ENCODE results near the gene CCDC54. TPM values are rescaled to one million over a fixed set of nuclear protein-coding genes. Genes with fewer than 3 reads are reported as not detected.

CCDC54 gene
- polyA plus RNA-seq, 3 donors, result 0.11 to 0.17 (median 0.17) TPM

- DNase-seq (ENCODE audit: extremely low read depth in 1 of 11, low read depth in 9 of 11, low spot score in 4 of 11), result no peak
These were observed 7.2 kb downstream of the CCDC54 start for GRCh38 chr3:107384428-107384827.

- DNase-seq (ENCODE audit: extremely low read depth in 1 of 11, low read depth in 9 of 11, low spot score in 4 of 11), result no peak
These were observed 7.7 kb downstream of the CCDC54 start for GRCh38 chr3:107384907-107385306.

DNA sequence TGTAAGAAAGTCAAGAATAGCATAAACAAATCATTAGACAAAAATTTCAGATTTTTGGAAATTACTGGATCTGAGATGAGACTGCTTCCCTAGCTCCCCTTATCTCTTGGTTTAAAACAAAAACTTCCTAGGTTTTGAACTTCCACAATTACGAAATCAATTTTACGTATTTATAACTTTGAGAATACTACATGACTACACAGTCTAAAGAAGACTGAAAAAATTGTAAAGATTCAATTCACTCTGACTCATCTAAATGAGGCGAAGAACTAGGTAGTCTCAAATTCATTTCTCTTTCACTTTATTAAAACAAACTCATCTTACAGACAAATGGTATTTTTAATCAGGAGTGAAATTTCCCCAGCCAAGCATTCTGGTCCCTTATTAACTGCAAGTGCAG, 10.3 kb downstream of the CCDC54 start:
- DNase-seq (ENCODE audit: extremely low read depth in 1 of 11, low read depth in 9 of 11, low spot score in 4 of 11), result no peak

DNA sequence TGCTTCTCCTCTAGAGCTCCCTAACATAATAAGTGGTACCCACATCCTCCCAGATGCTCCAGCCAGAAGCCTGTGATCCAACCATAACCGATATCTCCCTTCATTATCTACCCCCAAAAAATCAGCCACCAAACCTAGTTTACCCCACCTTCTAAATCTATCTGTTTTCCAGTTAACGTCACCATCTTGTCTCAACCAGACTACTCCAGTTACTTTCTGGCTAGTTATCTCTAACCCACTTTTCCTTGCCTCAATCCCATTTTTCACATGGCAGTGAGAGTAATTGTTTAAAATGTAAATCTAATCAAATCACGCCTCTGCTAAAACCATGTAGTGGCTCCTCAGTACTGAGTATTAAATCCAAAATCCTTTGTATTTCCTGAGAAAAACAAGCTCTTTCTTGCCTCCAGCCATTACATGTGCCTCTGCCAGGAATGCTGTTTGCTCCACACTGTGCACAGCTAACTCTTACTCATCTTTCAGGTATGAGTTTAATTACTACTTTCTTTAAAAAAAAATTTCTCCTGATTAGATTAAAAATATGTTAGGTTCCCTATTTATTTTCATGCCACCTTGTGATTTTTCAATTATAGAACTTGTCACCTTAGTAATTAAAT, 15.4 kb downstream of the CCDC54 start:
- no peak for DNase-seq (ENCODE audit: extremely low read depth in 1 of 11, low read depth in 9 of 11, low spot score in 4 of 11)

- no peak for DNase-seq (ENCODE audit: extremely low read depth in 1 of 11, low read depth in 9 of 11, low spot score in 4 of 11)
These were observed 17.3 kb downstream of the CCDC54 start for GRCh38 chr3:107394502-107394901.

GRCh38 chr3:107395066-107395465, 17.8 kb downstream of the CCDC54 start:
- no peak for DNase-seq (ENCODE audit: extremely low read depth in 1 of 11, low read depth in 9 of 11, low spot score in 4 of 11)

DNA sequence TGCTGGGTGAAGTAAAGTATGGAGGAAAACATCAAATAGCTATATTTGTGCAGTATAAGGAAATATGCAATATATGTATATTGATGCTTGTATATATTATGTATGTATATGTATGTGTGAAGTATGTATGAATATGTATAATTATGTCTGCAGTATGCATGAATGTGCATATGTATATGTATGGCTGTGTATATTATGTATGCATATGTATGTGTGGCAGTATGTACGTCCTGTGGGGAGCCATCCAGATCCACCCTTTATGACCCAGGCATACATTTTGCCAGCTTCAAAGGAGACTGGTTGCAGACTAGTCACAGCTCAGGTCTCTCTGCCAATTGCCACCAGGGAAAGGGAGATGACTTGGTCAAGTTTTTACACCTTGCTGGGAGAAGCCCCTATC, 24.1 kb downstream of the CCDC54 start:
- DNase-seq (ENCODE audit: extremely low read depth in 1 of 11, low read depth in 9 of 11, low spot score in 4 of 11), result no peak

GRCh38 chr3:107402214-107402613, 25.0 kb downstream of the CCDC54 start:
- no peak for DNase-seq (ENCODE audit: extremely low read depth in 1 of 11, low read depth in 9 of 11, low spot score in 4 of 11)

DNA sequence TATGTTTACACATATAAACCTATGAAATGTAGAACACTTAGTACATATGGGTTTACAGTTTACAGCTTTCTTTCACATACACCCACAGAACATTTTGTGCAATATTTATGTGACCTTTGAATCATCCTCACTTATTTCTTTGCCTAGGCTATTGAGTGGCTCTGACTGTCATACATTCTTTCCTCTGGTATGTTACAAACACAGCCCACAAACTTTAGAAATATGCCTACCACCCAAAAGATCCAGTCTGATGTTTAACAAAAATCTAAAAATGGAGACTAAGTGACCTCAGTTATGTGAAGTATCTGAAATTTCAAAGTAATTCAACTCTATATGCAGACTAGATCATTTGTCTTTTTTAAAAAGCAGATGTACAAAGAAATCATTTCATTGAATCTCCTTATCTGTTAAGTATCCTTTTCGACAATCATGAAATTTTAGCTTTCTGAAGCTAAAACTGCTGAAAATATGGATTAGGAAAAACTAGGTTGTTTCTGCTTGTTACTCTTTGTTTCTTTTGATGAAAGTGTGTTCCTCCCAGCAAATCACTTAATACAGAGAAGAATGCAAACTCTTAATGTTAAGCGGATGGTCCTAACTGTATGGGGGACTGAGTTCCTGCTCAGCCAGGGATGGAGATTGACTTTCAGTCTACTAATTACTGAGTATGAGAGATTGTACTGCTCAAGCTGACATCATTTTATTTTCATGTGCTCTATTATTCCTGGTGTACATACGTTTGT, 27.7 kb downstream of the CCDC54 start:
- DNase-seq (ENCODE audit: extremely low read depth in 1 of 11, low read depth in 9 of 11, low spot score in 4 of 11), result no peak

GRCh38 chr3:107407355-107407754, 30.1 kb downstream of the CCDC54 start:
- no peak for DNase-seq (ENCODE audit: extremely low read depth in 1 of 11, low read depth in 9 of 11, low spot score in 4 of 11)

DNA sequence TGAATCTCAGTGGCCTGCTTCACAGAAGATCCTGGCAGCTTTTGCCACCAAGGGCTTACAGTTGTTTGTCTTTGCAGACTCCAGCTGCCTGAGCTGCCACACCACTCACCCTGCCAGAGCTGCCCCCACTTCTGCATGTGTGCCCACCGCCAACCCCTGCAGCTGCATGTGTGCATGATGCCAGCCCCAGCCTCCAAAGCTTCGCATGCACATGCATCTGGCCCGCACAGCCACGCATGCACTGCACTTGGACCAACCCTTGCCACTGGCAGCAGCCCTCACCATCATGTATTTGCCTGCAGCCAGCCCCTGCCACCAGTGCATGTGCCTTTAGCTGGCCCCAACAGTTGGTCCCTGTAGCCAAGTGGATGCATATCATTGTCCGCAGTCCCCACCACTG, 31.3 kb downstream of the CCDC54 start:
- no peak for DNase-seq (ENCODE audit: extremely low read depth in 1 of 11, low read depth in 9 of 11, low spot score in 4 of 11)

DNA sequence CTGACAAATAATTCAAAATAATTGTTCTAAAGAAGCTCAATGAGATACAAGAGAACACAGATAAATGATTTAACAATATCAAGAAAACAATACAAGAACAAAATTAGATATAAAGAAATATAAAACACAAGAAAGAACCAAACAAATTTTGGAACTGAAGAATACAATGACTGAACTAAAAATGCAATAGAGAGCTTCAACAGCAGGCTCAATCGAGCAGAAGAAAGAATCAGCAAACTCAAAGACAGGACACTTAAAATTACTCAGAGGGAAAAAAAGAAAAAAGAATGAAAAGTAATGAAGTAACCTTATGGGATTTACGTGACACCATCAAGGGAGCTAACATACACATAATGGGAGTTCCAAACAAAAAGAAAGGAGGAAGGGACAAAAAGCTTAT, 32.1 kb downstream of the CCDC54 start:
- DNase-seq (ENCODE audit: extremely low read depth in 1 of 11, low read depth in 9 of 11, low spot score in 4 of 11), result no peak

DNA sequence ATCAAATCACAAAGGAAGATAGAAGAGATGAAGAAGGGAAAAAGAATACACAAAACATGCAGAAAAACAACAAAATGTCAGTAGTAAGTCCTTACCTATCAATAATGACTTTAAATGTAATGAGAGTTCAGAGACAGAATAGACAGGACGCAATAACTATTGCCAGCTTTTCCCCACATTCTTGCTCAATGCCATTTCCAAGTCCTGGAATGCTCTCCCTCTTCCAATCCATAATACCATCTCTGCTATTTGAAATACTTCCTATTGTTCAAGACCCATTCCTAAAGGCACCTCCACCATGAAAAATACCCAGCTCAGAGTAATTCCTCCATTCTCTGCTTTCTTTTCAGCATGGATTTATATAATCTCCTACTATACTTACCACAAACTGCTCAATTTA, 33.4 kb downstream of the CCDC54 start:
- DNase-seq (ENCODE audit: extremely low read depth in 1 of 11, low read depth in 9 of 11, low spot score in 4 of 11), result no peak

DNA sequence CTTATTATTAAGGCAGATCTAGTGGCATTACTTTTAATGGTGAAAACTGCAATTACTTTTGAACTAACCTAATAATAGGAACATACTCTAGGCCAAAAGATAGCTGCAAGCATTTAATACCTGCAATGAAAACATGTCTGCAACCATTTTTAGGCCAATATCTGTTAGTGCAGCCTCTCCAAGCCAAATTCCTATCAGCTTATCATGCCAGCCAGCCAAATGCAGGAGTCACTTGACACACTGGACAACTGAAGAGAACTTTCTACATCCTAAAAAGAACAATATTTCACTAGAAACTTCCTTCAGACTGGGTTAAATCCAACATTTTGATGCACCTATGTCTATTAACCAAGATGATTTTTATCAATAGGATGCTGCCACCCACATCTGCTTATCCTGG, 33.8 kb downstream of the CCDC54 start:
- no peak for DNase-seq (ENCODE audit: extremely low read depth in 1 of 11, low read depth in 9 of 11, low spot score in 4 of 11)

GRCh38 chr3:107411779-107412178, 34.5 kb downstream of the CCDC54 start:
- no peak for DNase-seq (ENCODE audit: extremely low read depth in 1 of 11, low read depth in 9 of 11, low spot score in 4 of 11)

GRCh38 chr3:107412376-107412775, 35.1 kb downstream of the CCDC54 start:
- DNase-seq (ENCODE audit: extremely low read depth in 1 of 11, low read depth in 9 of 11, low spot score in 4 of 11), result no peak

DNA sequence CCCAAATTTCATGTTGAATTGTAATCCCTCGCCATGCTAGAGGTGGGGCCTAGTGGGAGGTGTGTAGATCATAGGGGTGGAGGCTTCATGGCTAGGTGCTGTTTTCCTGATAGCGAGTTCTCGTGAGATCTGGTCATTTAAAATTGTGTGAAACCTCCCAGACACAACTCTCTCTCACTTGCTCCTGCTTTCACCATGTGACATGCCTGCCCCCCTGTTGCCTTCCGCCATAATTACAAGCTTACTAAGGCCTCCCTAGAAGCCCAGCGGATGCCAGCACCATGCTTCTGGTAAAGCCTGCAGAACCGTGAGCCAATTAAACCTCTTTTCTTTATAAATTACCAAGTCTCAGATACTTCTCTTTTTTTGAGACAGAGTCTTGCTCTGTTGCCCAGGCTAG, 36.0 kb downstream of the CCDC54 start:
- no peak for DNase-seq (ENCODE audit: extremely low read depth in 1 of 11, low read depth in 9 of 11, low spot score in 4 of 11)

DNA sequence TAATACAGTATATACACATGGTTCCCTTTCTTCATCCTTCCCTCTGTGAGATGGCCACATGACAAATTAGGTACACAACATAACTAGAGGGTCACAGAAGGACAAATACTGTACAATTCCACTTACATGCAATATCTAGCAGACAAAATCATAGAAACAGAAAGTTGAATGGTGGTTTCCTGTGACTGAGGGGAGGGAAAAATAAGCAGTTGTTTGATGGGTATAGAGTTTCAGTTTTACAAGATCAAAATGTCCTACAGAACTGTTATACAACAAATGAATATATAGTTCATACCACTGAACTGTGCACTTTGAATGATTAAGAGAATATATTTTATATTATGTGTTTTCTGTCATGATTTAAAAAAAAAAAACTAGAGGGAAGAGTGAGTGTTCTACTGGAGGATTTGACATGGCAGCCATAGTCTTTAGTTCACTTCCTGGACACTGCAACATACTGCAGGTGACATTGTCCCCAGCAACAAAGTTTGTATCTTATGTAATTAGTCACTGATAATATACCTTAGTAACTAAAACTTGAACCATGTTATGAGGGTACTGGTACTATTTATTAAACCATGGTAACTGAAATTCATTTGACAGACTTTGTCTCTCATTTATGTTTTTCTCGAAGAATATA, 37.2 kb downstream of the CCDC54 start:
- no peak for DNase-seq (ENCODE audit: extremely low read depth in 1 of 11, low read depth in 9 of 11, low spot score in 4 of 11)

GRCh38 chr3:107416138-107416537, 38.9 kb downstream of the CCDC54 start:
- no peak for DNase-seq (ENCODE audit: extremely low read depth in 1 of 11, low read depth in 9 of 11, low spot score in 4 of 11)

- no peak for DNase-seq (ENCODE audit: extremely low read depth in 1 of 11, low read depth in 9 of 11, low spot score in 4 of 11)
These were observed 39.6 kb downstream of the CCDC54 start for GRCh38 chr3:107416886-107417285.
